Thyroid gland (tissue), 4 donors: ENCODE measurements around the gene RENBP.

Experiments used
- POLR2A ChIP-seq, 2 donors: fragments of 450-650 bp; IDR thresholded peaks; one replicate each; pipeline ENCODE4 v1.6.1; 2017; ENCODE audit warnings: antibody characterized with exemption in 2 of 2, mild to moderate bottlenecking in 2 of 2, moderate library complexity in 1 of 2
- TF ChIP-seq, protein P1 (sequence below), 6 experiments: fragments of 200-600 bp in 3 of 6; fragments of 450-650 bp in 3 of 6; sonication (generic) in 3 of 6; IDR thresholded peaks; one replicate each; pipeline ENCODE4 v1.5.1; 2016 to 2019; ENCODE audit warnings: antibody characterized with exemption in 6 of 6, mild to moderate bottlenecking in 2 of 6, inconsistent platforms in 1 of 6, moderate library complexity in 1 of 6

DNA sequence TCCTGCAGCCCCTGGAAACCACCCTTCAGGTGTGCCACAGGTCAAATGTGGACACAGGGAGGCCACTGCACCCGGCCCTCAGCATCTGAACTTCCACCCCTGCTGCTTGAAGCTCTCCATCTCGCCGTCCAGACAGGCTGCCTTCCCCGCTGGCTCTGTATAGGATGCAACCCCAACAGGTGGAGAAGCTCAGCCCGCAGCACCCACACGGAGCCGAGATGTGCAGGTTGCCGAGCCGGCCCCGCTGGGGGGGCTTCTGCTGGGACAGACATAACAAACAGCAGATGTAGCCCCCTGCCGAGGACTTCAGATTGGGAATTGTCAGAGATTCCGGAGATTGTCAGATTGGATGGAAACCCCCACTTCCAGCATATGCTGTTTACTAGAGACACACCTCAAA, 48.6 kb upstream of the RENBP start:
- TF ChIP-seq, protein P1, sequence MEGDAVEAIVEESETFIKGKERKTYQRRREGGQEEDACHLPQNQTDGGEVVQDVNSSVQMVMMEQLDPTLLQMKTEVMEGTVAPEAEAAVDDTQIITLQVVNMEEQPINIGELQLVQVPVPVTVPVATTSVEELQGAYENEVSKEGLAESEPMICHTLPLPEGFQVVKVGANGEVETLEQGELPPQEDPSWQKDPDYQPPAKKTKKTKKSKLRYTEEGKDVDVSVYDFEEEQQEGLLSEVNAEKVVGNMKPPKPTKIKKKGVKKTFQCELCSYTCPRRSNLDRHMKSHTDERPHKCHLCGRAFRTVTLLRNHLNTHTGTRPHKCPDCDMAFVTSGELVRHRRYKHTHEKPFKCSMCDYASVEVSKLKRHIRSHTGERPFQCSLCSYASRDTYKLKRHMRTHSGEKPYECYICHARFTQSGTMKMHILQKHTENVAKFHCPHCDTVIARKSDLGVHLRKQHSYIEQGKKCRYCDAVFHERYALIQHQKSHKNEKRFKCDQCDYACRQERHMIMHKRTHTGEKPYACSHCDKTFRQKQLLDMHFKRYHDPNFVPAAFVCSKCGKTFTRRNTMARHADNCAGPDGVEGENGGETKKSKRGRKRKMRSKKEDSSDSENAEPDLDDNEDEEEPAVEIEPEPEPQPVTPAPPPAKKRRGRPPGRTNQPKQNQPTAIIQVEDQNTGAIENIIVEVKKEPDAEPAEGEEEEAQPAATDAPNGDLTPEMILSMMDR (IDR thresholded peaks at IDR 0.05), result no peak
- TF ChIP-seq POLR2A (IDR thresholded peaks at IDR 0.05), result no peak
